CD14-positive monocyte (primary cell): Measurements from ENCODE around the gene CELF4. TPM values are rescaled to one million over a fixed set of nuclear protein-coding genes. Genes with fewer than 3 reads are reported as not detected.

Experiments used
- DNase-seq, 3 donors: peaks; one replicate each; pipeline ENCODE4 v3.0.0-alpha.2; 2011 to 2022
- H2AFZ ChIP-seq: 2 replicates; pipeline ENCODE4 v1.6.0; 2012; ENCODE audit warnings: mild to moderate bottlenecking, low read depth, low read length, inconsistent platforms; ENCODE audit not compliant: insufficient read depth, poor library complexity, severe bottlenecking
- H3K27ac ChIP-seq, 2 donors: 1 replicate in 1 of 2; 2 replicates in 1 of 2; pipeline ENCODE4 v1.5.1; 2012 to 2013; ENCODE audit warnings: low read length in 2 of 2, control low read depth in 1 of 2, inconsistent platforms in 1 of 2, low read depth in 1 of 2, mild to moderate bottlenecking in 1 of 2
- H3K27me3 ChIP-seq, 2 donors: one replicate each; pipeline versions ENCODE4 v1.6.0 to v1.6.1; 2011 to 2013; ENCODE audit warnings: low read length in 2 of 2; ENCODE audit not compliant: control insufficient read depth in 2 of 2, insufficient read depth in 2 of 2
- H3K36me3 ChIP-seq, 2 donors: replicated peaks in 1 of 2; 1 replicate in 1 of 2; 2 replicates in 1 of 2; pipeline versions ENCODE4 v1.5.1 to v1.6.1; 2012 to 2013; ENCODE audit warnings: low read length in 2 of 2, control low read depth in 1 of 2, inconsistent platforms in 1 of 2, mild to moderate bottlenecking in 1 of 2; ENCODE audit not compliant: insufficient read depth in 2 of 2, control insufficient read depth in 1 of 2
- H3K4me1 ChIP-seq, 2 donors: 1 replicate in 1 of 2; 2 replicates in 1 of 2; pipeline versions ENCODE4 v1.5.1 to v1.6.1; 2012 to 2013; ENCODE audit warnings: low read length in 2 of 2, control low read depth in 1 of 2, inconsistent platforms in 1 of 2, mild to moderate bottlenecking in 1 of 2, moderate library complexity in 1 of 2; ENCODE audit not compliant: insufficient read depth in 2 of 2, control insufficient read depth in 1 of 2
- H3K4me2 ChIP-seq: replicated peaks from 2 replicates; pipeline ENCODE3; 2012; ENCODE audit warnings: low read length, moderate library complexity, mild to moderate bottlenecking; ENCODE audit not compliant: poor library complexity, severe bottlenecking; ENCODE audit errors: extremely low read depth
- H3K4me3 ChIP-seq, 3 experiments: fragments of 200-600 bp in 1 of 3; sonication (generic) in 1 of 3; replicated peaks in 1 of 3; 1 replicate in 2 of 3; 2 replicates in 1 of 3; pipeline ENCODE4 v1.5.1; 2011 to 2013; ENCODE audit warnings: low read length in 3 of 3, mild to moderate bottlenecking in 3 of 3, control low read depth in 2 of 3, low read depth in 2 of 3, inconsistent platforms in 1 of 3, moderate library complexity in 1 of 3
- H3K79me2 ChIP-seq: 2 replicates; pipeline ENCODE4 v1.6.0; 2012; ENCODE audit warnings: mild to moderate bottlenecking, control low read depth, inconsistent platforms, low read length, moderate library complexity; ENCODE audit not compliant: insufficient read depth
- H3K9ac ChIP-seq: 2 replicates; pipeline ENCODE4 v1.6.0; 2017; ENCODE audit warnings: low read length, mild to moderate bottlenecking; ENCODE audit not compliant: insufficient read depth, poor library complexity, severe bottlenecking
- H3K9me3 ChIP-seq, 2 donors: replicated peaks in 1 of 2; 1 replicate in 1 of 2; 2 replicates in 1 of 2; pipeline versions ENCODE4 v1.5.1 to v1.6.1; 2012 to 2013; ENCODE audit warnings: low read length in 2 of 2, control low read depth in 1 of 2; ENCODE audit not compliant: control insufficient read depth in 1 of 2, insufficient read depth in 1 of 2
- H4K20me1 ChIP-seq: 2 replicates; pipeline ENCODE4 v1.6.0; 2012; ENCODE audit warnings: mild to moderate bottlenecking, low read length, control low read depth, moderate library complexity; ENCODE audit not compliant: insufficient read depth
- H3K27ac Mint-ChIP-seq, 7 donors: one replicate each; pipeline ENCODE4 v1.8.0; 2020; ENCODE audit warnings: mild to moderate bottlenecking in 7 of 7, mixed read lengths in 7 of 7, moderate library complexity in 6 of 7, inconsistent platforms in 2 of 7
- H3K27me3 Mint-ChIP-seq, 3 donors: one replicate each; pipeline ENCODE4 v1.8.0; 2021 to 2022; ENCODE audit warnings: low read depth in 3 of 3, mild to moderate bottlenecking in 3 of 3, mixed read lengths in 3 of 3, moderate library complexity in 3 of 3, inconsistent platforms in 1 of 3
- H3K36me3 Mint-ChIP-seq, 2 donors: one replicate each; pipeline ENCODE4 v1.8.0; 2020; ENCODE audit warnings: mixed read lengths in 2 of 2, inconsistent platforms in 1 of 2, mild to moderate bottlenecking in 1 of 2
- H3K4me1 Mint-ChIP-seq: one replicate; pipeline ENCODE4 v1.8.0; 2020; ENCODE audit warnings: mild to moderate bottlenecking, mixed read lengths
- H3K4me3 Mint-ChIP-seq, 2 donors: one replicate each; pipeline ENCODE4 v1.8.0; 2020; ENCODE audit warnings: mild to moderate bottlenecking in 2 of 2, mixed read lengths in 2 of 2, moderate library complexity in 1 of 2
- H3K9me3 Mint-ChIP-seq, 7 donors: one replicate each; pipeline ENCODE4 v1.8.0; 2020 to 2022; ENCODE audit warnings: mixed read lengths in 7 of 7, mild to moderate bottlenecking in 6 of 7, moderate library complexity in 6 of 7, inconsistent platforms in 2 of 7
- CTCF ChIP-seq: fragments of 200-600 bp; IDR thresholded peaks from one replicate; pipeline ENCODE4 v1.8.0; 2022; ENCODE audit warnings: antibody characterized with exemption, mild to moderate bottlenecking
- WGBS: methylation state at CpG from one replicate; pipeline ENCODE4 v1.1.5; 2013; ENCODE audit warnings: missing lambda C conversion rate; ENCODE audit not compliant: insufficient coverage; 5-methylcytosine and 5-hydroxymethylcytosine counted together
- intact Hi-C, 2 donors: fragments of 100-400 bp; cut with micrococcal nuclease; formaldehyde crosslinking; loops; one replicate each; pipeline versions ENCODE4 v1.15.0 to v1.15.1; 2023
- polyA plus RNA-seq, 3 donors: library from polyadenylated mRNA; depleted of rRNA in 1 of 3; unstranded in 2 of 3; stranded (reverse) in 1 of 3; fragments of 300-500 nt in 2 of 3; fragments of >200 nt in 1 of 3; fragmentation: Illumina TruSeq in 2 of 3; gene quantifications; 1 replicate in 2 of 3; 2 replicates in 1 of 3; pipeline ENCODE4 v1.2.3, GENCODE V29; 2012 to 2021

CELF4 gene
- polyA plus RNA-seq, 3 donors: not detected

- Mint-ChIP-seq H3K36me3 (no peaks in the 10 kb centered on the region), H3K27me3 (peaks cover 7 to 19% (median 9%) of the 10 kb centered on the region in 3 donors), H3K9me3 (peaks cover 2 to 10% (median 5%) of the 10 kb centered on the region in 7 donors), H3K4me3 (no peak overlapping the region), H3K4me1 (no peaks in the 10 kb centered on the region), H3K27ac (no peak overlapping the region)
- intact Hi-C loops: no loop called here
- Histone ChIP-seq H3K27me3 (no peaks in the 10 kb centered on the region), H2AFZ (no peak overlapping the region), H3K79me2 (no peaks in the 10 kb centered on the region), H3K36me3 (no peaks in the 10 kb centered on the region), H3K9ac (no peak overlapping the region), H3K9me3 (peaks cover 0 to 6% of the 10 kb centered on the region in 2 donors), H3K27ac (no peak overlapping the region), H3K4me1 (no peaks in the 10 kb centered on the region), H4K20me1 (no peaks in the 10 kb centered on the region), H3K4me2 (no peak overlapping the region), H3K4me3 (no peak overlapping the region)
- peak in 1 of 3 donors; percentile 14 for DNase-seq
- 90% methylated on average over 5 of the region's 9 CpGs for WGBS
- peak; percentile 90 for TF ChIP-seq CTCF
These were observed 179.5 kb downstream of the CELF4 start for GRCh38 chr18:37385846-37386778.

GRCh38 chr18:37383846-37384595 lies 181.6 kb downstream of the CELF4 start:
- Histone ChIP-seq H3K36me3 (no peaks in the 10 kb centered on the region), H3K27me3 (no peaks in the 10 kb centered on the region), H2AFZ (no peak overlapping the region), H3K4me2 (no peak overlapping the region), H3K9me3 (no peaks in the 10 kb centered on the region), H3K79me2 (no peaks in the 10 kb centered on the region), H4K20me1 (no peaks in the 10 kb centered on the region), H3K4me1 (no peaks in the 10 kb centered on the region), H3K4me3 (no peak overlapping the region), H3K9ac (no peak overlapping the region), H3K27ac (no peak overlapping the region)
- no peaks in the 10 kb centered on the region for H3K4me1 Mint-ChIP-seq
- WGBS: 75% methylated on average over 7 of the region's 17 CpGs
- no peak for TF ChIP-seq CTCF
- peaks cover 0 to 3% (median 0%) of the 10 kb centered on the region in 7 donors for H3K9me3 Mint-ChIP-seq
- H3K27ac Mint-ChIP-seq: peak overlapping the region in 1 of 7 donors; percentile 18
- peaks cover 6 to 15% (median 6%) of the 10 kb centered on the region in 3 donors for H3K27me3 Mint-ChIP-seq
- no peak for DNase-seq
- no peaks in the 10 kb centered on the region for H3K36me3 Mint-ChIP-seq
- intact Hi-C loops: no loop called here
- H3K4me3 Mint-ChIP-seq: no peak overlapping the region
